Activated T-cell treated with anti-CD3 and anti-CD28 coated beads, Interleukin-2, amount 50 U/mL, for 1 hour (primary cell): ENCODE data around the gene POFUT2.
A peak's percentile ranks its signal among the peaks of the same experiment; 100 is the strongest.

ENCODE experiments used
- DNase-seq: peaks from one replicate; pipeline ENCODE4 v3.0.0-alpha.2; 2020

The POFUT2 gene

DNA sequence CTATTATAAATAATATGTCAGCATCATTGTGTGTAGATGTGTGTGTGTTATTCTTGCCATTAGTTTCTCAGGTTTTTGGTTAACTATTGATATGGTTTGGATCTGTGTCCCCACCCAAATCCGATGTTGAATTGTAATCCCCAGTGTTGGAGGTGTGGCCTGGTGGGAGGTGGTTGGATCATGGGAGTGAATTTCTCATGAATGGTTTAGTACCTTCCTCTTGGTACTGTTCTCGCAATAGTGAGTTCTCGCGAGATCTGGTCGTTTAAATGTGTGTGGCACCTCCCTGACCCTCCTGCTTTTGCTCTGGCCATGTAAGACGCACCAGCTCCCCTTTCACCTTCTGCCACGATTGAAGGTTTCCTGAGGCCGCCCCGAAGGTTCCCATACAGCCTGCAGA, 9.6 kb upstream of the POFUT2 start:
- no peak for DNase-seq

DNA sequence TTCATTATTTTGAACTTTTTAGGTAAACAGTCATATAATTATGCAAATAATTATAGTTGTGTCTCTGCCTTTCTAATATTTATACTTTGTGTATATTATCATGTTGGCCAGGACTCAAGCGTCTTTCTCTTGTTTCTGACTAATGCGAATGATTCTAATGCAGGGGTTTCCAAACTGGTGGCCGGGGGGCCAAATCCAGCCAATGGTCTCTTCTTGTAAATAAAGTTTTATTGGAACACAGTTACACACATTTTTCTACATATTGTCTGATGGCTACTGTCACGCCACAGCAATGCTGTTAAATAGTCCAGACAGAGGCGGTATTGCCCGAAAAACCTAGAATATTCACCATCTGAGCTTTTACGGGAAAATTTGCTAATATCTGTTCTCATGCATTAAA, 8.9 kb upstream of the POFUT2 start:
- DNase-seq, result no peak

DNA sequence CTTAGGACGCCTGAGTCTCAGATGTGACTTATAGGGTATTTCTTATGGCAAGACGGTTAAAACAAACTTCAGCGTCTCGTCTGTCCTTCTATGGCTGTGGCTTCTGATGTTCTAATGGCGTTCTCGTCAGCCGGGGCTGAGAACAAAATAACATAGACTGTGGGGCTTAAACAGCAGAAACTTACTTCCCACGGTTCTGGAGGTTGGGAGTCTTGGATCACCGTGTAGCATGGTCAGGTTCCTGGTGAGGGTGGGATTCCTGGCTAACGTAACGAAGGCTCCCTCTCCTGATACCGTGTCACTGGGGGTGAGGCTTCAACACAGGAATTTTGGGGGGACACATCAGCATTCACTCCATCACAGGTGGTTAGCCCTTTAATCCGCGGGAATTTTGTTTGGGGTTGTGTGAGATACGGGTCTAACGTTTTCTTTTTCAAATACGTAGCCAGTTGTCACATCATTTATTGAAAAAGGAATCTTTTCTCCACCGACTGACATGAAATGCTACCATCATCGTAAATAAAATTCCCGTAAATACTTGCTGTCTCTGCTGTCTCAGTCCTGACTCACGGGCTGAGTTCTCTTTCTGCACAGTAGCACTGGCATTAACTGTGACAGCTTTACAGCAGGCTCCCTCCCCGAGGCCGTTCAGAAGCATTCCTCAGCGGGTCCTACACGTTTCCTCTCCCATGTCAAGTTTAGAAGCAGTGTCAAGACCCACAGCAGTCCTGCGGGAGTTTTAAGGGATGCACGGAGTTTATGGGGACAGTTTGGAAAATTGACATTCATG, 8.1 kb upstream of the POFUT2 start:
- no peak for DNase-seq

DNA sequence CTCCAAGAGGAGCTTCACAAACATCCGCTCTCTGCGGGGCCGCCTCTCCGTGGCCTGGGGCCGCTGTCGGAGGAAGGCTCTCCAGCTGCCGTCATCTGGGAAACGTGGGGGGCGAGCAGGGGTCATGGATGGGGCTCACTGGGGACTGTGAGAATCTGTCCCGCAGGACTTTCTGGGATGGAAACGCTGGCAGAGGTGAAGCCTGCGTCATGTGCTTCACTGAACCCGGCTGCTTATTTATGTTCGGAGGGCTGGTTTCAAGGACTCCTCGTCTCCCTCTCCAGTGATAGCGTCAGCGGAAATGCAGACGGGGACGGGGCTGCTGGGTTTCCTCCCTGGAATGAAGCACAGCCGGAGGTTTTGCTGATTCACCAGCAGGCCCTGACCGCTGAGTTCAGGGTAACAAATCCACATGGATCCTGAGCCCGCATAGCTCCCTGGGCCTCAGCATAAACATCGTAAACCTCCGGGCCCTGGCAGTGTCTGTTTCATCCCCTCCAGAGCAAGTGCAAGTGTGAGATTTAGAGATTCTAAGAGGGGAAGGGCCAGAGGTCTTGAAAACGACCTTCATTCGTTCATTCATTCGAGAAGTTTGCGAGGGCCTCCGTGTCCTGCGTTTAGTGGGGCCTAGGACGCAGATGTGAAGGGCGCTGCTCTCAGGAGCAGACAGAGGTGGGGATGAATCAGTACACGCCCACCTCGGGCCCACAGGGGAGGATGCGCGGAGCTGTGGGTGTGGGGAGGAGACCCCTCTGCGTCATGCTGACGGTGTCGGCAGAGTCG, 7.0 kb upstream of the POFUT2 start:
- DNase-seq, result peak; percentile 19

DNA sequence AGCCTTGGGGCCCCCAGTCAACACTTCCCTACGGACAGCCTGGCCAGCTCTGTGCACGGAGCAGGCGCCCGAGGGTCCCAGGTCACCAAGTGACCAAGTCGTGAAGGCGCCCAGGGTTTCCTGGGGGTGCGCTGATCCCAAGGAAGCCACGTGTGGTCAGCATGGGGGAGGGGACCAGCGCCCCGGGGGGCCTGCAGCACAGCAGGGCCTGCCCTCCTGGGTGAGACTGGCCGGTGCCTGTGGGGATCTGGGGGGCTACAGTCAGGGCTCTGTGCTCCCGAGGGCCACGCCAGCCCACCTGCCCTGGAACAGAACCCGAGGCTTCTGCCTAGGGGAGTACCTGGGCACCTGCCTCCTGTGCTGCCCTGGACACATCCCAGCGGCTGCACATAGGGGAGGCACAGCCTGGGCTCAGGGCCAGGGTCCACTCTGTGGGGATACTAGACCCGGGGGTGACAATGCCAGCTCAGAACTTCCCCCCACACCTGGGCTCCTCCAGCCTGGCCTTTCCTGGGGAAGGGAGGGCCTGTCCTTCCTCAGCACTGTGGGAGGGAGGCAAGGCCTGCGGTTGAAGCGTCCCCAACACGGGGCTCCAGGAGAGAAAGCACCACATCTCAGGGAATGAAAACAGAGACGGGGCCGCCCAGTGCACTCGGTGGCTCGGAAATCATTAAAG, 6.2 kb upstream of the POFUT2 start:
- no peak for DNase-seq

DNA sequence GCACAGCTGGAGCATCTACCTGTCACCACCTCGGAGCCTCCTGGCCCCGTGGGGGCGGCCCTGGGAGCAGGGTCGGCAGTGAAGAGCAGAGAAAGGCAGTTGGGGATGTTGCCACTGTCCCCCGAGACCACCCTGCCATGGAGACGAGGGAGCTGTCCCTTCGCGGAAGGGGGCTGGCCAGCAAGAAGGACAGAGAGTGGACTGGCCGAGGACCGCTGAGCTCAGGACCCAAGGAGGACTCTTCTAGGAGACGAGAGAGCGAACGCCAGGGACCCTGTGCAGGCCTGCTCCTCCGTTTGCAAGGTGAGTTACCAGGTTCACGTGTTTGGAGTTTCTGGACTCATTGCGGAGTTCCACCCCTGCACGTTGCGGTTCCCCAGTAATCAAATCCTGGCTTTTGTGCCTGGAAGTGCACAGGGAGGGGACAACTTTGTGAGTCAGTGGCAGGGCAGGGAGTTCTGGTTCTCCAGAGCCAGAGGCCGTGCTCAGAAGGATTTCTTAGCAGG, 5.6 kb upstream of the POFUT2 start:
- no peak for DNase-seq

DNA sequence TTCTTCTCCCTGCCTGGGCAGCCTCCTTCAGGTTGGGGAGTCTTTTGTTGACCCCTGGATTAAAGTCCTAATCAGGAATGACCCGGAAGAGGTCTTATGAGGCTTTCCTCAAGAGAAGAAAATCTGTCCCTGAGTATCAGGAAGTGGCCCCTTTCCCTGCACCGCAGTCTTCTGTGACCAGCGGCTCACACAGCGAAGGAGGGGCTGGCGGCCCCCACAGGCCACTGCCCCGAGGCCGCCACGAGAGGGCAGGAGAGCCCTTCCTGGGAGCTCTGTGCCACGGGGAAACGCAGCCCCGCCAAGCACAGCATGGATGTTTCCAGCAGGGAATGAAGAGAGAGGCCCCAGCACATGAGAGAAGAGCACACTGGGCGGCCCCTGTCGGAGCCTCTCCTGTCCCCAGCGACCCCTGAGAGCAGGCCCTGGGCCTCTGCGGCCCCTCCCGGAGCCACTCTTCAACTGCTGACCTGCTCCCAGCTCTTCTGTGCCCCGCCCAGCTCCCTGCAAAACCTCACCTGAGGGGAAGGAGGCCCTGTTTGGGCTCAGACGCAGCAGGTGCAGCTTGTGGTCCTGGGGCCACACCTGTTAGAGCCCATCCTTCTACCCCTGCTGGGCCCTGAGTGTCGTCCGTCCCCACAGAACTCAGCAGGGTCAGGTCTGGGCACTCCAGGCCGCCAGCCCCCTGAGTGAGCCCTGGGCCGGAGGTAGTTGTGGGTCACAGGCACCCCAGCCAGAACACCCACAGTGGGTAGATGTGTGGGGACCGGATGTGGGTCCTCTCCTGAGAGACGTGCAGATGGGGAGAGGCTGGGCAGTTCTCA, 4.9 kb upstream of the POFUT2 start:
- DNase-seq, result peak; percentile 80

DNA sequence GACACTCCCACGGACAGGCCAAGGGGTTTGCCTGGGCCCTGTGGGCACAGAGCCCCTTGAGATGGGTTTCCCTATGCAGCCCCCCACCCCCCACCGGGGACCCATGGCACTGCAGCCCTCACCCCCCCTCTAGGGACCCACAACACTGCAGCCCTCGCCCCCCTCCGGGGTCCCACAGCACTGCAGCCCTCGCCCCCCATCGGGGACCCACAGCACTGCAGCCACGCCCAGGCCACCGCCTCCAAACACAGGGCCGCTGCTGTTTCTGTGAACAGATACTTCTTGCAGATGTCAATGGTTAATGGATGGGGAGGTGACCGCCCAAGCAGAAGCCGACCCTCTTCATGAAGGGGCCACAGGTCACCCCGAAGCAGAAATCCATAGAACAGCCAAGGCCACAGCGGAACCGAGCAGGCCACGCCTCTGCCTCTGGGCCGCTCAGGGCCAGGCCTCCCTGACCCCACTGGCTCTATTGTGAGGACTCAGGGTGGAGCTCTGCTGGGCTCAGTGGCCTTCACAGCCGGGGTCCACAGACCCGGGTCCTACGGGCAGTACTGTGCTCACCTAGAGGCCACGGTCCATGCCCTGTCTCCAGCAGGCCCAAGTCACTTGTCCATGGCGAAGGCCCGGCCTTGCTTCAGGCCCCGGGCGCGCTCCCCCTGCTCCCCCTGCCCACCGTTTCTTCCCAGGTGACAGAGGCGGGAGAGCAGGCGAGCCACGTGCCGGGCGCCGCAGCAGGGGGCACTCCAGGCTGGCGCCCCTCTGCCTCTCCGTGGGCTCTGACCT, 4.1 kb upstream of the POFUT2 start:
- DNase-seq, result no peak

DNA sequence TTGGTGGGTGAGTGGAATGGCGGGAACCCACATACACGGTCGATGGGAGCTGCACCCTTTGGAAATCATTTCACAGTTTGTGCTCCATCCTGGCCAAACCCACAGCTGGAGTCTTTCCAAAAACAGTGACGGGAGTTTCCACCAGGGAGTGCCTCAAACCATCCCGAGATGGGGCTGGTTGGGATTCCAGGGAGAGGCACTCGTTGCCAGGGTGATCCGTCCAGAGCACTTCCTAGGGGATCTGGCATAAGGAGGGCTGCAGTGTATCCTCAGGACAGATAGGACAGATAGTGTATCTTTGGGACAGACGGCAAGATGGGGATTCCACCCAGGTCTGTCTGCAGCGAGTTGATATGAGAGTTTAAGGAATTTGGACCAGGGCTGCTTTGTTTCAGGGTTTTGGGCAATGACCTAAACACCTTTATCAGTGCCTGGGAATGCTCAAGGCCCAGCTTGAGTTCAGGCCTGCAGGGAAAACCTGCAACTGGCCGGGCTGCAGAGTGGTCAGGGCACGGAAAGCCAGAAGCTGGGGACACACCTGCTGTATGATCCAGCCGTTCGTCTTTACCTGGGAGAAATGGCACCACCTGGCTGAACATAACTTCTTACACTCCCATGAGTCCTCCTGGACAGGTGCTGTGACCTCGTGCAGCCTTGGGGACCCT, 3.4 kb upstream of the POFUT2 start:
- DNase-seq, result peak; percentile 13

DNA sequence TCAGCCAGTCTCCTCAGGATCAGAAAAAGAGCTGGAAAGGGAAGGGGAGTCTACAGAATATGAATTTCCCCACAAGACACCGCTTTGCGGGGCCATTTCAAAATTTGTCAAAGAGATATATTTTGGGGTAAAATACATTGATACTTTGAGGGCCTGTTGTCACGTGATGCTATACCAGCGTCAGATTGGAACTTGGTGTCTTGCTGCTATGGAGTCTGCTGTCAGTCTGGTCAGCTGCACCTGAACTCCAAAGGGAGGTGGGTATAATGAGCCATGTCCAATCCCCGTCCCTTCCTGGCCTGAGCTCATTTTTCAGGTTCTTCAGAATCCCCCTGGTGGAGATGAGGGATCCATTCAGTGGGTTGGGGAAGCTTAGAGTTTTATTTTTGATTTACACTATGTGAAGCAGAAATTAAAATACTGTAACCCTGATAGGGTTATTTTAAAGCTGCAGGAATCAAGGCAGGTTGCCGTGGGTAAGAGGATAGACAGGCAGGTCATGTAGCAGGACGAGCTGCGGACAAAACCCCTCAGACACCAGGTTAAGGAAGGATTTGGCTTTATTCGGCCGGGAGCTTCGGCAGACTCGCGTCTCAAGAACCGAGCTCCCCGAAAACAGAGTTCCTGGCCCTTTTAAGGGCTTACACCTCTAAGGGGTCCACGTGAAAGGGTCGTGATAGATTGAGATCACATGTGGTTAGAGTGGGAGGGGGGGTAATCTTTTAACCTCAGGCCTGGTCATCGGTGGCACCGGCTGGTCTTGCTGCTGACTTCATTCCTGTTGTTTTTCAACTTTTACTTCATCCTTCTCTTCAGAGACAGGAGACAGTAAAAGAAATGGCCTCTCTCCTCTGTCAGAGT, 2.2 kb upstream of the POFUT2 start:
- peak; percentile 13 for DNase-seq

DNA sequence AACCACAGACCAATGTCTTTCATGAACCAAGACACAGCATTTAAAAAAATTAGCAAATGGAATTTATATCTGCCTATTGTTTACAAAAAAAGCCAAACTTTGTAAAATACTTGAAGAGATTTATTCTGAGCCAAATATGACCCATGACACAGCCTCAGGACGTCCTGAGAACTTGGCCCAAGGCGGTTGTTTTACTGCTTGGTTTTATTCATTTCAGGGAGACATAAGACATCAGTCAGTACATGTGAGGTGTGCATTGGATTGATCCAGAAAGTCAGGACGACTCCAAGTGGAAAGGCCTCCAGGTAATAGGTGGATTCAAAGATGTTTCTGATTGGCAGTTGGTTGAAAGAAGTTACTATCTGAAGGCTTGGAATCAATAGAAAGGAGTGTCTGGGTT, 1.4 kb upstream of the POFUT2 start:
- DNase-seq, result no peak

DNA sequence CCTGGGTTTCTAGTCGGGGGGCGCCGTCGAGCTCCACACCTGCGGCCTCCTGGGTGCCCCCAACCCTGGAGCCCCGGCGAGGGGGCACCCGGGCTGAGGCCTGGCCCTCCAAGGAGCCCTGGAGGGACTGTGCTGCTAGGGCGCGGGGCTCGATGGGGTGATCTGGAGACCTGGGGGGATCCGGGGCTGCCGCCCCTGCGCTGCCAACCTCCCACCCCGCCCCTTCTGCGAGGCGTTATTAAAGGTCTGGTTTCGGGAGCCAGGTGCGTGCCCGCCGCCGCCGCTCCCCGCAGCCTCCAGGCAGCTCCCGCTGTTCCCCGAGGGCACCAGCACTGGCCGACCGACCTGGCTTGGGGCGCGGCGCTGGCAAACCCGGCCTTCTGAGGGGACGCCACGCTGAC, 746 bp upstream of the POFUT2 start:
- no peak for DNase-seq

DNA sequence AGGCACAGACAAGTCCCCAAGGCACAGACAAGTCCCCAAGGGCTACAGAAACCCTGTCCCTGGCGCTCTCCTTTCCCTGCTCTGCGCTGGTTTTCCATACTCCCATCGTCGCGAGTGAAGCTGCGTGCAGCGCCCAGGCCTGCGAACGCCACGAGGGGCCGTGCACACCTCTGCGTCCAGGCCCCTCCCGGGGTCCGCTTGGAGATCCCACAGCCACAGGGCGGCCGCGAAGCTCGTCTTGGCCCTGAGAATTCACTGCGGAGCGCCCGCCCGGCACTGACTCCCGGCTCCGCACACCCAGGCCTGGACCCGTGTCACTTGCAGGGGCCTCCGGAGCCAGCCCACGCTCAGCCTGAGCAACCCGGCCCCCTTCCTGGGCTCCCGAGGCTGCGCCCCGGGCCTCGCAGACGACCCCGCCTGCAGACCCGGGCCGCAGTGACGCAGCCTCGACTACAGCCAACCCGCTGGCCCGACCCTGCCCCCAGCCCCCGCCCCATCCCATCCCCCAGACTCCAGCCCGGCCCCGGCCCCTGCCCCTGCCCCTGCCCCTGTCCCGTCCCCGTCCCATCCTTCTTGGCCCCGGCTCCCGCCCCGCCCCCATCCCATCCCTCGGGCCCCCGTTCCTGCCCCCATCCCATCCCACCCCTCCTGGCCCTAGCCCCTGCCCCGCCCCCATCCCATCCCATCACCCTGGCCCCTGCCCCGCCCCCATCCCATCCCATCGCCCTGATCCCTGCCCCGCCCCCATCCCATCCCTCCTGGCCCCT, 841 bp downstream of the POFUT2 start:
- DNase-seq, result peak; percentile 20

DNA sequence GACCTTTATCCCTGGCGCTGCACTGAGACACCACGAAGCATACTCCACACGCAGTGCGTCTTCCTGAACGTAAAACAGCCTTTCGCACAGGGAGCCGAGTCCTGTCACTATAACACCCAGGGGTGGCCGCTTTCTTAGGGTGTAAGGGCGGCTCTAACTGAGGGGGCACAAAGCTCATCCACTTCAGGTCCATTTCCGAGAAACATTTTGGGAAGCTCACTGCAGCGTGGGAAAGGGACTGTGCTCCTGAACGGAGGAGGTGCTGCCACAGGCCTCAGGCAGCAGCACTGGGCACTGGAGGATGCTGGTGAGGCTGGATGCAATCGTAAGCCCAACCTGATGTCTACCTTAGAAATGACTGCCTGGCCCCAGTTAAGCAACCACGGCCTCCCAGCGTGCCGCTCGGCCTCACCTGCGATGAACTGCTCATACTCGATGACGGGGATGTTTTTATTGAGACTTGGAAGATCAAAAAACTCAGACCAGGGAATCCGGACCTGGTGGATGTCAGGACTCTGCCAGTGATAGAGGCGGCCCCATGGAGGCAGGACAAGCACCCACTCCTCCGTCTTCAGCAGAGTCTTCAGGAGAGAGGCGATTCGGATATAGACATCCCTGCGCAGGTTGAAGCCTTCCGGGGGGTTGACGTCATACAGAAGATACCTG, 2.3 kb downstream of the POFUT2 start:
- peak; percentile 12 for DNase-seq

DNA sequence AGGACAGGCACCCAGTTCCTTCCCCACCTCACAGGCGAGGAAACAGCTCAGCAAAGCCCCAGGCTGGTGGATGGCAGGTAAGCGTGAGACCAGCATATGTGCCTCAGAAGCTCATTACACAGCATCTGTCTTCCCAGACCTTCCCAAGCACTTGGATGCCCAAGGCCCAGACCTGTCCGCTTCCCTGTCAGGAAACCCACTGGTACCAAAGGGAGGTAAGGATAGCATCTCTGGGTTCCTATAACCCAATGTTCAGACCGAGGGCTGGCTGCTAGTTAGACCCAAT, 3.3 kb downstream of the POFUT2 start:
- DNase-seq, result peak; percentile 10

DNA sequence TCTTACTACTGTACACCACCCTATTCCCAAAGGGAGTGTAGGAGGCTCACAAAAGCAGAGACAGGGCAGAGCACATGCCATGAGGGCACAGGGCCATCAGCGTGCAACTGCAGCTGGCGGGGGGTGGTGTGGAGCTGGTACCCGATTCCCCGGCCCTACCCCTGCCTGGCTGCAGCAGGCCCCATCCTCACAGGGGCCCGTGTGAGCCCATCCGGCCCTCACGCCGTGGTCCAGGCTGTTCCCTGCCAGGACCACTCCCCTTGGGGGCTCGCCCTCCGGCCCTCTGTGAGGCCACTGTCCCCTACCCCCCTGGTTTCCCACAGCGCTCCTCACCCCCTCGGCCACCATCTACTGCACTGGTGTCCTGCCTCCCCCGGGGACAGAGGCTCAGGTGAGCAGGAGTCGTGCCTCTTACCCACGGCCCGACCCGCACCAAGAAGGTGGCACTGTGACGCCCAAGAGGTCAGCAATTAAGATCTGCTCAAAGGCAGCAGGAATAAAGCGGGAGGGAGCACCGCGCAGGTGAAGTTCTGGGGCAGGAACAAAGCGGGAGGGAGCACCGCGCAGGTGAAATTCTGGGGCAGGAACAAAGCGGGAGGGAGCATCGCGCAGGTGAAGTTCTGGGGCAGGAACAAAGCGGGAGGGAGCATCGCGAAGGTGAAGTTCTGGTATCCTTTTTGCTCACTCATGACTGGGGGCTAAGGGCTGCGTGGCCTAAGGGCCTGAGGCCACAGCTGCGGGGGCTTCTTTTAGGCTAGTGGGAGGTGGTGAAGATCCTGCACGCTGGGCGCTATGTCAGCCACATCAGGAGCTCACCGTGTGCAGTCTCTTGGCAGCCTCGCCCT, 3.9 kb downstream of the POFUT2 start:
- peak; percentile 13 for DNase-seq

DNA sequence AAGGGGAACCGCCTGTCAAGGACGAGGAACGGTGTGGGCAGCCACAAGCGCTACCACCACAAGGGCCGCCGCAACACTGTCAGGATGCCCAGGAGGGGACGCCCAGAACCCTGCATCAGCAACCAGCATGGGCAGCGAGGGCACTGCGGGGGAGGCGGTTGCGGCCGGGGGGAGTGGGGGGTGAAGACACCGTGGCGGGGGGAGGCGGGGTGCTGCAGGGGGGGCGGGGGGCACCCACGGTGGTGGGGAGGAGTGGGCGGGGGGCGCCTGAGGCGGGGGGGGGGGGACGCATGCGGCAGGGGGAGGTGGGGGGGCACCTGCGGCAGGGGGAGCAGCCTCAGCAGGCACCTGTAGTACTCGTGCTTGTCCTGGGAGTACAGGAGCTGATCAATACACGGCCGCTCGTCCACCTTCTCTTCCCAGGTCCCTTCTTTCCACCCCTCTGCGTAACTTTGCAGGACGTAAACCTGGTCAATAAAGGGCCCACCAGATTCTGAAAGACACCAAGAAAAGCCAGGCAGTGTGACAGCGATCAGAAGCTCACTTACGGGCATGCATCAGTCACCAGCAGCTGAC, 4.6 kb downstream of the POFUT2 start:
- DNase-seq, result no peak
